Stomach (tissue), 9 donors: ENCODE data around the gene ACIN1. TPM values are rescaled to one million over a fixed set of nuclear protein-coding genes. Genes with fewer than 3 reads are reported as not detected.

Experiments used
- DNase-seq, 2 donors: peaks; one replicate each; pipeline versions ENCODE4 v3.0.0 to v3.0.0-alpha.2; 2013 to 2019
- H3K27ac ChIP-seq, 5 donors: fragments of 200-600 bp in 4 of 5; sonication (generic) in 4 of 5; one replicate each; pipeline ENCODE4 v1.5.1; 2013 to 2019; ENCODE audit warnings: mild to moderate bottlenecking in 1 of 5, moderate library complexity in 1 of 5
- H3K27me3 ChIP-seq, 3 donors: fragments of 200-600 bp; sonication (generic); one replicate each; pipeline ENCODE4 v1.5.1; 2017 to 2019; ENCODE audit warnings: mixed run types in 1 of 3
- H3K36me3 ChIP-seq, 4 donors: fragments of 200-600 bp; sonication (generic); 1 replicate in 3 of 4; 2 replicates in 1 of 4; pipeline ENCODE4 v1.5.1; 2016 to 2019
- H3K4me1 ChIP-seq, 4 donors: fragments of 200-600 bp; sonication (generic); one replicate each; pipeline ENCODE4 v1.5.1; 2016 to 2019
- H3K4me3 ChIP-seq, 4 donors: fragments of 200-600 bp; sonication (generic) in 3 of 4; one replicate each; pipeline ENCODE4 v1.5.1; 2016 to 2019; ENCODE audit warnings: mild to moderate bottlenecking in 1 of 4
- H3K9me3 ChIP-seq, 4 donors: fragments of 200-600 bp; sonication (generic); one replicate each; pipeline ENCODE4 v1.5.1; 2016 to 2019
- CTCF ChIP-seq, 7 experiments: fragments of 450-650 bp in 4 of 7; fragments of 200-600 bp in 3 of 7; sonication (generic) in 3 of 7; IDR thresholded peaks; one replicate each; pipeline ENCODE4 v1.5.1; 2016 to 2019; ENCODE audit warnings: antibody characterized with exemption in 7 of 7, control low read depth in 2 of 7, mild to moderate bottlenecking in 1 of 7
- EP300 ChIP-seq: sonication (generic); formaldehyde crosslinking; IDR thresholded peaks from one replicate; pipeline ENCODE4 v1.6.1; 2017; ENCODE audit warnings: antibody characterized with exemption
- POLR2A ChIP-seq, 4 donors: fragments of 450-650 bp; IDR thresholded peaks; one replicate each; pipeline ENCODE4 v1.6.1; 2016; ENCODE audit warnings: antibody characterized with exemption in 4 of 4, control low read depth in 2 of 4, mild to moderate bottlenecking in 1 of 4, moderate library complexity in 1 of 4
- POLR2AphosphoS5 ChIP-seq, 3 donors: sonication (generic); formaldehyde crosslinking; IDR thresholded peaks; one replicate each; pipeline ENCODE4 v1.6.1; 2016; ENCODE audit warnings: antibody characterized with exemption in 3 of 3
- WGBS, 5 donors: extraction: QIAGEN DNeasy Blood & Tissue Kit in 3 of 5; methylation state at CpG; one replicate each; pipeline versions ENCODE4 v1.1.5 to v1.1.7; 2013 to 2018; 5-methylcytosine and 5-hydroxymethylcytosine counted together
- intact Hi-C: fragments of 100-400 bp; cut with DNase I; formaldehyde crosslinking; loops from one replicate; pipeline ENCODE4 v1.15.1; 2023; ENCODE audit warnings: low total_unique reads
- polyA plus RNA-seq, 3 donors: library from polyadenylated mRNA; stranded (reverse); fragments of 200-250 nt; gene quantifications; one replicate each; pipeline ENCODE4 v1.2.3, GENCODE V29; 2013
- total RNA-seq, 5 donors: library from RNA; depleted of rRNA; stranded (reverse); fragments of >200 nt; gene quantifications; one replicate each; pipeline versions ENCODE4 v1.1.0 to v1.2.3, GENCODE V29; 2014 to 2016
- donor health status: healthy with polysubstance abuse.
- donor health status: Bipolar disorder and iron deficiency.
- donor health status: healthy.

The ACIN1 gene
- total and polyA plus RNA-seq, 8 donors = 37.1 to 232 (median 117) TPM

- Histone ChIP-seq H3K36me3 (peaks cover 25 to 75% (median 68%) of the 10 kb centered on the region in 4 donors), H3K27ac (peak overlapping the region in 1 of 5 donors; percentile 93), H3K27me3 (no peaks in the 10 kb centered on the region), H3K9me3 (no peaks in the 10 kb centered on the region), H3K4me3 (no peak overlapping the region), H3K4me1 (peaks cover 13 to 45% (median 20%) of the 10 kb centered on the region in 4 donors)
- intact Hi-C loops = no loop called here
- TF ChIP-seq POLR2AphosphoS5 (IDR thresholded peaks at IDR 0.05) (no peak), EP300 (no peak), CTCF (IDR thresholded peaks at IDR 0.05) (no peak), POLR2A (IDR thresholded peaks at IDR 0.05) (no peak)
- WGBS, 5 donors = 88 to 95% (median 92%) methylated on average over 16 of the region's 16 CpGs
- DNase-seq = no peak
Measured at GRCh38 chr14:23136566-23137133, 41.7 kb upstream of the ACIN1 start.

DNA sequence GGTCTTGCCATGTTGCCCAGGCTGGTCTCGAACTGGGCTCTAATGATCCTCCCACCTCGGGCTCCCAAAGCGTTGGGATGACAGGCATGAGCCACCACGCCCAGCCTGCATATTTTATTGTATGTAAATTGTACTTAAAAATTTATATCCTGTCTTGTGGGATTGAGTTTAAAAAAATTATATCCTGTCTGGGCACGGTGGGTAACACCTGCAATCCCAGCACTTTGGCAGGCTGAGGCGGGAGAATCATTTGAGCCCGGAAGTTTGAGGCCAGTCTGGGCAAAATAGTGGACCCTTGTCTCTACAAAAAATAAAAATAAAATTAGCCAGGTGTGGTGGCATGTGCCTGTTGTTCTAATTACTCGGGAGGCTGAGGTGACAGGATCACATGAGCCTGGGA, 38.0 kb upstream of the ACIN1 start:
- no peaks in the 10 kb centered on the region for H3K27me3 ChIP-seq
- no peaks in the 10 kb centered on the region for H3K9me3 ChIP-seq
- peaks cover 8 to 21% (median 11%) of the 10 kb centered on the region in 4 donors for H3K4me1 ChIP-seq
- 84 to 91% (median 87%) methylated on average over 8 of the region's 8 CpGs for WGBS, 5 donors
- H3K27ac ChIP-seq = no peak overlapping the region
- intact Hi-C loops = no loop called here
- peaks cover 33 to 77% (median 75%) of the 10 kb centered on the region in 4 donors for H3K36me3 ChIP-seq
- DNase-seq = no peak
- no peak for TF ChIP-seq EP300
- no peak for TF ChIP-seq CTCF (IDR thresholded peaks at IDR 0.05)
- TF ChIP-seq POLR2AphosphoS5 (IDR thresholded peaks at IDR 0.05) = no peak
- no peak for TF ChIP-seq POLR2A (IDR thresholded peaks at IDR 0.05)
- H3K4me3 ChIP-seq = no peak overlapping the region

DNA sequence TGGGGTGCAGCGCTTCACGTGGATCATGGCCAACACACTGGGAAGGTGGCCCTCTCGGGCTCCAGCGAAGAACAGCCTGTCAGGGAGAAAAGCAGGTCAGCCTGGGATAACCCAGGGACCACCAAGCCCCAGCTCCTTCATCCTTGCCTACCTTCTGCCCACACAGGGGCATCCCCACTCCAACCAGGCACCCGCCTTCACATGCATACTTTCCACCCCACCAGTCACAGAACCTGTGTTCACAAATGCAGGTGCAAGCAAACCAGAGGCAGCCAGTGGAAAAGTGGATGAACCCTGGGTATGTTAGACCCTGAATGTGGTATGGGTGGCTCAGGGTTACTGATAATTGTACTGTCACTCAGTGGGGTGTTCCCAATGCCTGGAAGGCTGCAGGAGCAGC, 36.5 kb upstream of the ACIN1 start:
- 85 to 89% (median 87%) methylated on average over 5 of the region's 5 CpGs for WGBS, 5 donors
- H3K9me3 ChIP-seq = no peaks in the 10 kb centered on the region
- H3K4me3 ChIP-seq = no peak overlapping the region
- no peak for DNase-seq
- peaks cover 28 to 82% (median 76%) of the 10 kb centered on the region in 4 donors for H3K36me3 ChIP-seq
- intact Hi-C loops = no loop called here
- peaks cover 0 to 13% (median 0%) of the 10 kb centered on the region in 4 donors for H3K4me1 ChIP-seq
- no peak overlapping the region for H3K27ac ChIP-seq
- H3K27me3 ChIP-seq = no peaks in the 10 kb centered on the region
- TF ChIP-seq POLR2A (IDR thresholded peaks at IDR 0.05) (no peak), POLR2AphosphoS5 (IDR thresholded peaks at IDR 0.05) (no peak), CTCF (IDR thresholded peaks at IDR 0.05) (no peak), EP300 (no peak)

- no peaks in the 10 kb centered on the region for H3K27me3 ChIP-seq
- H3K9me3 ChIP-seq = no peaks in the 10 kb centered on the region
- H3K27ac ChIP-seq = no peak overlapping the region
- H3K4me1 ChIP-seq = peaks cover 0 to 19% (median 0%) of the 10 kb centered on the region in 4 donors
- 46 to 67% (median 55%) methylated on average over 3 of the region's 3 CpGs for WGBS, 5 donors
- DNase-seq = no peak
- intact Hi-C loops = no loop called here
- H3K4me3 ChIP-seq = no peak overlapping the region
- peaks cover 28 to 79% (median 75%) of the 10 kb centered on the region in 4 donors for H3K36me3 ChIP-seq
- TF ChIP-seq POLR2AphosphoS5 (IDR thresholded peaks at IDR 0.05) (no peak), POLR2A (IDR thresholded peaks at IDR 0.05) (no peak), EP300 (no peak), CTCF (IDR thresholded peaks at IDR 0.05) (no peak)
Measured at GRCh38 chr14:23130871-23131270, 35.9 kb upstream of the ACIN1 start.
